Left ventricle myocardium inferior (tissue), 1 donor: ENCODE results near the gene NIF3L1. TPM values are rescaled to one million over a fixed set of nuclear protein-coding genes. Genes with fewer than 3 reads are reported as not detected.

ENCODE experiments used
- DNase-seq: peaks from one replicate; pipeline ENCODE4 v3.0.0-alpha.2; 2020
- H3K27ac ChIP-seq: fragments of 200-600 bp; replicated peaks from 2 replicates; pipeline ENCODE4 v1.8.0; 2021
- H3K27me3 ChIP-seq: fragments of 200-600 bp; 2 replicates; pipeline ENCODE4 v1.8.0; 2021; ENCODE audit warnings: low read depth
- H3K36me3 ChIP-seq: fragments of 200-600 bp; 2 replicates; pipeline ENCODE4 v1.8.0; 2021
- H3K4me1 ChIP-seq: fragments of 200-600 bp; 2 replicates; pipeline ENCODE4 v1.8.0; 2021
- H3K4me3 ChIP-seq: fragments of 200-600 bp; 2 replicates; pipeline ENCODE4 v1.8.0; 2021; ENCODE audit warnings: mild to moderate bottlenecking, moderate library complexity
- H3K9me3 ChIP-seq: fragments of 200-600 bp; replicated peaks from 2 replicates; pipeline ENCODE4 v1.8.0; 2021
- intact Hi-C: fragments of 100-400 bp; cut with micrococcal nuclease; formaldehyde crosslinking; loops from one replicate; pipeline ENCODE4 v1.11.0; 2022
- total RNA-seq: library from RNA; stranded (reverse); fragmentation: NEBNext Ultra II Directional; extraction: Animal tissue kit (Norgen Biotek cat#: 25700); gene quantifications from one replicate; pipeline ENCODE4 v1.2.1, GENCODE V29; 2021
- TF ChIP-seq, protein P1 (sequence below): fragments of 200-600 bp; IDR thresholded peaks from 2 replicates; pipeline ENCODE4 v1.8.0; 2021; ENCODE audit warnings: antibody characterized with exemption, mild to moderate bottlenecking, borderline replicate concordance
- donor health status: DM: no; HTN: yes; CAD: no; lungs with severe emphysema.

NIF3L1 gene
- total RNA-seq, 1 donor from 2014 or later: 23.6 TPM

- intact Hi-C loops: no loop called here
- Histone ChIP-seq H3K36me3 (peaks cover 85% of the 10 kb centered on the region), H3K27ac (no peak overlapping the region), H3K9me3 (no peaks in the 10 kb centered on the region), H3K4me3 (no peak overlapping the region), H3K4me1 (no peaks in the 10 kb centered on the region), H3K27me3 (no peaks in the 10 kb centered on the region)
- no peak for DNase-seq
- TF ChIP-seq, protein P1, sequence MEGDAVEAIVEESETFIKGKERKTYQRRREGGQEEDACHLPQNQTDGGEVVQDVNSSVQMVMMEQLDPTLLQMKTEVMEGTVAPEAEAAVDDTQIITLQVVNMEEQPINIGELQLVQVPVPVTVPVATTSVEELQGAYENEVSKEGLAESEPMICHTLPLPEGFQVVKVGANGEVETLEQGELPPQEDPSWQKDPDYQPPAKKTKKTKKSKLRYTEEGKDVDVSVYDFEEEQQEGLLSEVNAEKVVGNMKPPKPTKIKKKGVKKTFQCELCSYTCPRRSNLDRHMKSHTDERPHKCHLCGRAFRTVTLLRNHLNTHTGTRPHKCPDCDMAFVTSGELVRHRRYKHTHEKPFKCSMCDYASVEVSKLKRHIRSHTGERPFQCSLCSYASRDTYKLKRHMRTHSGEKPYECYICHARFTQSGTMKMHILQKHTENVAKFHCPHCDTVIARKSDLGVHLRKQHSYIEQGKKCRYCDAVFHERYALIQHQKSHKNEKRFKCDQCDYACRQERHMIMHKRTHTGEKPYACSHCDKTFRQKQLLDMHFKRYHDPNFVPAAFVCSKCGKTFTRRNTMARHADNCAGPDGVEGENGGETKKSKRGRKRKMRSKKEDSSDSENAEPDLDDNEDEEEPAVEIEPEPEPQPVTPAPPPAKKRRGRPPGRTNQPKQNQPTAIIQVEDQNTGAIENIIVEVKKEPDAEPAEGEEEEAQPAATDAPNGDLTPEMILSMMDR: no peak
These were observed 50.7 kb downstream of the NIF3L1 start for GRCh38 chr2:200939832-200940231.

DNA sequence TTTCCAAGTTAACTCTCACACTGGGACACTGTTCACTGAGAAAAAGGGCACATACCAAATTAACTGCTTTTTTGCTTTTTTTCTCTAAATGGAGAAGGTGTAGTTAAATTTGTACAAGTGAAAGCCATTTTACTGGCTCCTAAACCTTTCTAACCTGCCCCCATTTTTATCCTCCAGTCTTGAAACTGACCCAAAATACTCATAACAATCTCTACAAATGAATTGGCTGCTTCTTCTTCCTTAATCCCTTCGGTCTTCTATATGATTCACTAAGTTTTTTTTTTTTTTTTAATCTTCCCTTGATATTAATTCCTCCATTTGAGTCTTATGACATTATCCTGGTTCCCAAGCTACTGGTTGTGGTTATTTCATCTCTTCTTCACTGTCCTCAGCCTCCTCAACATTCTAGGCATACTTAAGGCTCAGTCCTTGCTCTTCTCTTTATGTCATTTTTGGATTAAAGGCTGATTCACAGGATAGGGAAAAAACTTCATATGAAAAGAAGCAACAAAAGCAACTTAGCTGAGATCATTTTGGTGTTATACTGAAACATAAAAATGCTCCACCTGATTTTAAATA lies 54.4 kb downstream of the NIF3L1 start:
- DNase-seq: no peak
- H3K4me1 ChIP-seq: no peaks in the 10 kb centered on the region
- H3K27me3 ChIP-seq: no peaks in the 10 kb centered on the region
- intact Hi-C loops: no loop called here
- H3K27ac ChIP-seq: no peak overlapping the region
- H3K9me3 ChIP-seq: no peaks in the 10 kb centered on the region
- peaks cover 83% of the 10 kb centered on the region for H3K36me3 ChIP-seq
- no peak overlapping the region for H3K4me3 ChIP-seq
- TF ChIP-seq, protein P1: no peak

DNA sequence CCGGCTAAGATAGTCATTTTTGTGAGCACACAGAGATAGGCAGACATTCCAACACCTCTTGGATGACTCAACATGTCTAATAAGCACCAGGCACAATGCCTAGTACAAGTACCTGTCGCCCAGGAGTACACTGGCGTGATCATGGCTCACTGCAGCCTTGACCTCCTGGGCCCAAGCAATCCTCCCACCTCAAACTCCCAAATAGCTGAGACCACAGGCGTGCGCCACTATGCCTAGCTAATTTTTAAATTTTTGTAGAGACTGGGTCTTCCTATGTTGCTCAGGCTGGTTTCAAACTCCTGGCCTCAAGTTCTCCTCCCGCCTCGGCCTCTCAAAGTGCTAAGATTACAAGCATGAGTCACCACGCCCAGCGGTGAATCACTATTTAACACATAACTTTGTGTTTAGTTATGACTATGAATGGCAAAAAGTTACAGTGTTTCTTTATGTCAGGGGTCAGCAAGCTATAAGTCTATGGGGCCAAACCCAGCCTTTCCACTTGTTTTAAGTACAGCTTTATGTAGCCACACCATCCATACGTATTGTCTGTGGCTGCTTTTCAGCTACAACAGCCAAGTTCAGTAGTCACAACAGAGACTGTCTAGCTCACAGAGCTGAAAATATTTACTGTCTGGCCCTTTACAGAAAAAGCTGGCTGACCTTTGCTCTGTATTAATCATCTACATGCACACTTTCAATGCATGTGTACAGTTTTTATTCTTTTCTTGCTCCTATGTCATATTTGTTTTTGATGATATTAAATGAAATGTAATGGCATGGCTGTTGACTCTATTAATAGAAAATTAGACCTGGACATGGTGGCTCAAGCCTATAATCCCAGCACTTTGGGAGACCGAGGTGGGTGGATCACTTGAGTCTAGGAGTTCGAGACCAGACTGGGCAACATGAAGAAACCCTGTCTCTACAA lies 55.6 kb downstream of the NIF3L1 start:
- H3K27me3 ChIP-seq: no peaks in the 10 kb centered on the region
- no peak overlapping the region for H3K27ac ChIP-seq
- H3K4me3 ChIP-seq: no peak overlapping the region
- no peak for DNase-seq
- no peaks in the 10 kb centered on the region for H3K4me1 ChIP-seq
- intact Hi-C loops: no loop called here
- H3K9me3 ChIP-seq: no peaks in the 10 kb centered on the region
- peaks cover 84% of the 10 kb centered on the region for H3K36me3 ChIP-seq
- TF ChIP-seq, protein P1: no peak

GRCh38 chr2:200945395-200945729 lies 56.2 kb downstream of the NIF3L1 start:
- Histone ChIP-seq H3K4me1 (peaks cover 6% of the 10 kb centered on the region), H3K9me3 (no peaks in the 10 kb centered on the region), H3K36me3 (peaks cover 77% of the 10 kb centered on the region), H3K4me3 (no peak overlapping the region), H3K27ac (no peak overlapping the region), H3K27me3 (no peaks in the 10 kb centered on the region)
- TF ChIP-seq, protein P1: no peak
- intact Hi-C loops: no loop called here
- DNase-seq: no peak

- Histone ChIP-seq H3K27me3 (no peaks in the 10 kb centered on the region), H3K27ac (peak overlapping the region; percentile 47), H3K9me3 (no peaks in the 10 kb centered on the region), H3K4me1 (peaks cover 17% of the 10 kb centered on the region), H3K36me3 (peaks cover 74% of the 10 kb centered on the region), H3K4me3 (no peak overlapping the region)
- TF ChIP-seq, protein P1: no peak
- intact Hi-C loops: no loop called here
- DNase-seq: no peak
These were observed 61.2 kb downstream of the NIF3L1 start for GRCh38 chr2:200950378-200950777.

Other genes starting within 250 kb of the NIF3L1 start
- 63.2 TPM for gene BZW1, start 77.5 kb upstream of the NIF3L1 start, total RNA-seq
- gene CLK1, start 24.7 kb upstream of the NIF3L1 start, total RNA-seq: 42.8 TPM
- 27.3 TPM for gene PPIL3, start 294 bp upstream of the NIF3L1 start, total RNA-seq
- 24.5 TPM for gene ORC2, start 74.3 kb downstream of the NIF3L1 start, total RNA-seq
- 11.5 TPM for gene HYCC2, start 182.3 kb downstream of the NIF3L1 start, total RNA-seq
- 466 TPM for gene NDUFB3, start 182.6 kb downstream of the NIF3L1 start, total RNA-seq
- gene CFLAR, start 226.8 kb downstream of the NIF3L1 start, total RNA-seq: 238 TPM